IMR-90 (cell line): ENCODE data around the gene MAML2. TPM values are rescaled to one million over a fixed set of nuclear protein-coding genes. Genes with fewer than 3 reads are reported as not detected.

ENCODE experiments used
- ATAC-seq: fragments of 200-7000 bp; cut with Tn5 transposase; 2 replicates; pipeline ENCODE4 v1.9.1; 2020; ENCODE audit warnings: low read depth, mild to moderate bottlenecking, moderate library complexity
- BruUV-seq: library from RNA; stranded (reverse); fragments of 400-500 nt; replicated peaks from 2 replicates; lab custom pipeline; 2021; lab: Mats Ljungman, UMichigan
- CTCF ChIA-PET: fragments of 300-600 bp; formaldehyde crosslinking; extraction: SDS; loops from one replicate; lab custom pipeline; 2021; ENCODE audit warnings: antibody characterized with exemption; lab: Yijun Ruan, JAX
- POLR2A ChIA-PET: fragments of 300-600 bp; sonication (Branson Sonifier 250); formaldehyde crosslinking; loops from one replicate; lab custom pipeline; 2022; ENCODE audit warnings: antibody characterized with exemption; ENCODE audit not compliant: unreplicated experiment; lab: Charles Lee
- DNase-seq: peaks from one replicate; pipeline ENCODE4 v3.0.0; 2013
- H2AFZ ChIP-seq: replicated peaks from 2 replicates; pipeline ENCODE3; 2013; ENCODE audit warnings: low read length, mild to moderate bottlenecking; ENCODE audit not compliant: poor library complexity
- H2AK5ac ChIP-seq: 2 replicates; pipeline ENCODE4 v1.6.1; 2013; ENCODE audit warnings: low read depth, low read length, inconsistent platforms
- H2AK9ac ChIP-seq: replicated peaks from 2 replicates; pipeline ENCODE3; 2013; ENCODE audit warnings: mild to moderate bottlenecking, low read depth, low read length, moderate library complexity; ENCODE audit not compliant: poor library complexity
- H2BK120ac ChIP-seq: 2 replicates; pipeline ENCODE4 v1.6.1; 2013; ENCODE audit warnings: low read depth, low read length, inconsistent platforms
- H2BK15ac ChIP-seq: 3 replicates; pipeline ENCODE4 v1.6.1; 2013; ENCODE audit warnings: low read depth, low read length, inconsistent platforms
- H2BK20ac ChIP-seq: 2 replicates; pipeline ENCODE4 v1.6.1; 2013; ENCODE audit warnings: low read depth, mild to moderate bottlenecking, inconsistent platforms, low read length, moderate library complexity
- H2BK5ac ChIP-seq: 2 replicates; pipeline ENCODE4 v1.6.1; 2013; ENCODE audit warnings: mild to moderate bottlenecking, low read depth, low read length, inconsistent platforms; ENCODE audit not compliant: poor library complexity, severe bottlenecking
- H3K14ac ChIP-seq: replicated peaks from 2 replicates; pipeline ENCODE4 v1.6.1; 2013; ENCODE audit warnings: low read depth, low read length, inconsistent platforms
- H3K18ac ChIP-seq: 2 replicates; pipeline ENCODE4 v1.6.1; 2013; ENCODE audit warnings: low read depth, low read length, control low read depth
- H3K23ac ChIP-seq: 2 replicates; pipeline ENCODE4 v1.6.1; 2013; ENCODE audit warnings: low read depth, low read length, inconsistent platforms
- H3K27ac ChIP-seq: 2 replicates; pipeline ENCODE4 v1.5.1; 2013; ENCODE audit warnings: mild to moderate bottlenecking, control low read depth, low read length; ENCODE audit not compliant: insufficient read depth
- H3K27me3 ChIP-seq: 2 replicates; pipeline ENCODE4 v1.6.1; 2013; ENCODE audit warnings: low read length; ENCODE audit not compliant: control insufficient read depth, insufficient read depth
- H3K36me3 ChIP-seq: 2 replicates; pipeline ENCODE4 v1.6.1; 2013; ENCODE audit warnings: low read length, mixed read lengths; ENCODE audit not compliant: control insufficient read depth, insufficient read depth
- H3K4ac ChIP-seq: 2 replicates; pipeline ENCODE4 v1.6.1; 2013; ENCODE audit warnings: low read depth, low read length, inconsistent platforms
- H3K4me1 ChIP-seq: 2 replicates; pipeline ENCODE4 v1.6.1; 2013; ENCODE audit warnings: low read length, mixed read lengths; ENCODE audit not compliant: control insufficient read depth, insufficient read depth
- H3K4me2 ChIP-seq: 2 replicates; pipeline ENCODE4 v1.6.1; 2013; ENCODE audit warnings: low read depth, mild to moderate bottlenecking, control low read depth, low read length, moderate library complexity
- H3K4me3 ChIP-seq: 2 replicates; pipeline ENCODE4 v1.5.1; 2013; ENCODE audit warnings: low read depth, mild to moderate bottlenecking, control low read depth, low read length, moderate library complexity; ENCODE audit not compliant: insufficient read depth
- H3K56ac ChIP-seq: 2 replicates; pipeline ENCODE4 v1.6.1; 2013; ENCODE audit warnings: low read length, inconsistent platforms; ENCODE audit not compliant: insufficient read depth; ENCODE audit errors: extremely low read depth
- H3K79me1 ChIP-seq, 2 experiments: 2 replicates each; pipeline ENCODE4 v1.6.1; 2013; ENCODE audit warnings: low read length in 2 of 2, inconsistent platforms in 1 of 2, low read depth in 1 of 2
- H3K9ac ChIP-seq: 2 replicates; pipeline ENCODE4 v1.6.1; 2013; ENCODE audit warnings: low read depth, low read length, control low read depth
- H3K9me1 ChIP-seq: 2 replicates; pipeline ENCODE4 v1.6.1; 2013; ENCODE audit warnings: low read length, inconsistent platforms; ENCODE audit not compliant: insufficient read depth
- H3K9me3 ChIP-seq: 2 replicates; pipeline ENCODE4 v1.6.1; 2013; ENCODE audit warnings: low read length; ENCODE audit not compliant: control insufficient read depth, insufficient read depth
- H4K20me1 ChIP-seq: 2 replicates; pipeline ENCODE4 v1.6.1; 2013; ENCODE audit warnings: low read length, inconsistent platforms; ENCODE audit not compliant: insufficient read depth
- H4K5ac ChIP-seq: 2 replicates; pipeline ENCODE4 v1.6.1; 2013; ENCODE audit warnings: mild to moderate bottlenecking, low read depth, low read length, control low read depth
- H4K8ac ChIP-seq, 2 experiments: 2 replicates each; pipeline ENCODE4 v1.6.1; 2013; ENCODE audit warnings: low read depth in 2 of 2, low read length in 2 of 2, control low read depth in 1 of 2, inconsistent platforms in 1 of 2
- H4K91ac ChIP-seq: 2 replicates; pipeline ENCODE4 v1.6.1; 2013; ENCODE audit warnings: low read depth, low read length, inconsistent platforms; ENCODE audit not compliant: insufficient read depth
- BHLHE40 ChIP-seq: fragments of 150-350 bp; IDR thresholded peaks from 2 replicates; pipeline ENCODE4 v1.6.1; 2016; ENCODE audit warnings: mild to moderate bottlenecking, low read depth, low read length
- CEBPB ChIP-seq: IDR thresholded peaks from 2 replicates; pipeline ENCODE4 v1.6.1; 2012; ENCODE audit warnings: low read depth, low read length, improper control_type of control experiment
- CHD1 ChIP-seq: IDR thresholded peaks from 2 replicates; pipeline ENCODE4 v1.6.1; 2012; ENCODE audit warnings: low read depth, low read length, improper control_type of control experiment
- FOS ChIP-seq: fragments of 150-350 bp; IDR thresholded peaks from 2 replicates; pipeline ENCODE4 v1.6.1; 2016; ENCODE audit warnings: low read depth, low read length
- MAFK ChIP-seq: IDR thresholded peaks from 2 replicates; pipeline ENCODE4 v1.6.1; 2012; ENCODE audit warnings: low read depth, low read length, improper control_type of control experiment
- MAZ ChIP-seq: IDR thresholded peaks from 2 replicates; pipeline ENCODE4 v1.6.1; 2012; ENCODE audit warnings: low read depth, mild to moderate bottlenecking, low read length, improper control_type of control experiment, moderate library complexity, borderline replicate concordance
- MXI1 ChIP-seq: IDR thresholded peaks from 2 replicates; pipeline ENCODE4 v1.6.1; 2012; ENCODE audit warnings: low read depth, mild to moderate bottlenecking, low read length, moderate library complexity, borderline replicate concordance
- NFE2L2 ChIP-seq: fragments of 150-350 bp; IDR thresholded peaks from 2 replicates; pipeline ENCODE4 v1.6.1; 2016; ENCODE audit warnings: low read depth, mild to moderate bottlenecking, low read length
- POLR2A ChIP-seq: IDR thresholded peaks from 2 replicates; pipeline ENCODE4 v1.6.1; 2012; ENCODE audit warnings: mild to moderate bottlenecking, low read depth, low read length
- RAD21 ChIP-seq: IDR thresholded peaks from 2 replicates; pipeline ENCODE4 v1.6.1; 2012; ENCODE audit warnings: low read length, improper control_type of control experiment
- RCOR1 ChIP-seq: IDR thresholded peaks from 2 replicates; pipeline ENCODE4 v1.6.1; 2012; ENCODE audit warnings: mild to moderate bottlenecking, low read length, improper control_type of control experiment; ENCODE audit not compliant: insufficient replicate concordance
- RFX5 ChIP-seq: IDR thresholded peaks from 2 replicates; pipeline ENCODE4 v1.8.0; 2012; ENCODE audit warnings: low read depth, mild to moderate bottlenecking, low read length, moderate library complexity
- SMC3 ChIP-seq: fragments of 150-350 bp; IDR thresholded peaks from 2 replicates; pipeline ENCODE4 v1.6.1; 2016; ENCODE audit warnings: low read depth, mild to moderate bottlenecking, antibody characterized with exemption, low read length, moderate library complexity
- USF2 ChIP-seq: fragments of 150-350 bp; IDR thresholded peaks from 2 replicates; pipeline ENCODE4 v1.6.1; 2017; ENCODE audit warnings: mild to moderate bottlenecking, antibody characterized with exemption, low read length, low read depth
- WGBS, 2 experiments: methylation state at CpG; one replicate each; pipeline versions ENCODE4 v1.1.5 to v1.1.7; 2013; ENCODE audit warnings: missing lambda C conversion rate in 2 of 2; ENCODE audit not compliant: insufficient read length in 1 of 2; ENCODE audit errors: extremely low coverage in 2 of 2; 5-methylcytosine and 5-hydroxymethylcytosine counted together
- dilution Hi-C: fragments of 300-500 bp; cut with HindIII; formaldehyde crosslinking; loops from one replicate; pipeline ENCODE4 v1.14.3; 2018; ENCODE audit warnings: low sequenced_read_pairs; ENCODE audit not compliant: unreplicated experiment
- in situ Hi-C: fragments of 300-500 bp; cut with MboI; formaldehyde crosslinking; loops from 3 replicates; pipeline ENCODE4 v1.14.3; 2019; ENCODE audit warnings: low sequenced_read_pairs, inconsistent platforms, mixed read lengths
- intact Hi-C: fragments of 100-400 bp; cut with micrococcal nuclease; formaldehyde crosslinking; loops from 2 replicates; pipeline ENCODE4 v1.10.0; 2022
- polyA plus RNA-seq, 3 experiments: library from polyadenylated mRNA; depleted of rRNA; stranded (reverse); fragments of >200 nt; gene quantifications; 2 replicates each; pipeline ENCODE4 v1.2.3, GENCODE V29; 2012; ENCODE audit warnings: low replicate concordance in 1 of 3
- total RNA-seq: library from RNA; depleted of rRNA; stranded (reverse); fragments of >200 nt; gene quantifications from 2 replicates; pipeline ENCODE4 v1.2.3, GENCODE V29; 2012
- TF ChIP-seq, protein P1 (sequence below): fragments of 150-350 bp; IDR thresholded peaks from 2 replicates; pipeline ENCODE4 v1.6.1; 2016; ENCODE audit warnings: low read depth, mild to moderate bottlenecking, low read length, moderate library complexity, borderline replicate concordance
- TF ChIP-seq, protein P2 (sequence below): conservative IDR thresholded peaks from 2 replicates; pipeline ENCODE4 v1.5.1; 2012; ENCODE audit warnings: mild to moderate bottlenecking, low read depth, low read length, improper control_type of control experiment

Gene MAML2
- total and polyA plus RNA-seq, 2 of the 4 experiments (the other 2 are of a cell fraction) = 15.0 to 19.5 TPM

DNA sequence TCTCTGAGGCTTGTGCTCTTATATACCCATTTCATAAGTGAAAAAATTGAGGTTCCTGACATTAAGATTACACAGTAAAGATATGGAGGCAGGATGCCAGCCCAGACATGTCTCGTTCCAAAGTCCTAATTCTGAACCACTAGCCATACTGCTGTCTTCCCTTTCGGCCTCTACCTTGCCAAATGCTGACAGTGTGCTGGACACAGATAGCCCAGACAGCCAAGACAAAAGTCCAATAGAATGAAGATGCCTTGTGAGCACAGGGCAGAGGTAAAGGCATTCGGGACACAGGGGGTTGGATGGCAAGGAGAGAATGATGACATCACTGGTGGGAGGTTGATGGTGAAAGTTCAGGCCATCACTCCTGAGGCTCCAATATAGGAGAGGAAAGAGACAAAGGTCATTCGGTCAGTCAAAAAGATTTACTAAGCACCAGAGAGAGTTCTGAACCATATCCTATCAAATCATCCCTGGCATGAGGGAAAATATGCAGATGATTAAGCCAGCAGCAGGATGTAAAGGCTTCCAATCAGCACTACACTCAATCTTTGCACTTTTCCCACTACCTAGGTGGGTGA is 245.1 kb downstream of the MAML2 start:
- H2AFZ ChIP-seq = no peak overlapping the region
- peak overlapping the region; percentile 99 for H3K27ac ChIP-seq
- H3K79me1 ChIP-seq = peaks cover 43 to 67% of the 10 kb centered on the region in 2 experiments
- H2AK5ac ChIP-seq = peak overlapping the region; percentile 98
- dilution Hi-C loops (no loop called here), in situ Hi-C loops (no loop called here), intact Hi-C loops (no loop called here)
- H4K5ac ChIP-seq = peak overlapping the region; percentile 95
- H3K4ac ChIP-seq = peak overlapping the region; percentile 82
- H3K14ac ChIP-seq = peak overlapping the region; percentile 87
- ATAC-seq (peak; percentile 52), DNase-seq (peak; percentile 36)
- ChIA-PET POLR2A (no interaction called here), CTCF (interaction anchor here (1.6 kb wide), 1 partner anchor 13 kb away, joined by 3 read pairs; no protein-coding TSS in a partner anchor)
- peaks cover 19% of the 10 kb centered on the region for H3K9me1 ChIP-seq
- H3K27me3 ChIP-seq = no peaks in the 10 kb centered on the region
- TF ChIP-seq RAD21 (no peak), FOS (no peak), BHLHE40 (no peak), RCOR1 (no peak), RFX5 (no peak), SMC3 (no peak), MAZ (no peak), USF2 (no peak), NFE2L2 (no peak), POLR2A (no peak), MAFK (no peak), CEBPB (no peak), CHD1 (no peak), MXI1 (no peak)
- TF ChIP-seq, protein P1, sequence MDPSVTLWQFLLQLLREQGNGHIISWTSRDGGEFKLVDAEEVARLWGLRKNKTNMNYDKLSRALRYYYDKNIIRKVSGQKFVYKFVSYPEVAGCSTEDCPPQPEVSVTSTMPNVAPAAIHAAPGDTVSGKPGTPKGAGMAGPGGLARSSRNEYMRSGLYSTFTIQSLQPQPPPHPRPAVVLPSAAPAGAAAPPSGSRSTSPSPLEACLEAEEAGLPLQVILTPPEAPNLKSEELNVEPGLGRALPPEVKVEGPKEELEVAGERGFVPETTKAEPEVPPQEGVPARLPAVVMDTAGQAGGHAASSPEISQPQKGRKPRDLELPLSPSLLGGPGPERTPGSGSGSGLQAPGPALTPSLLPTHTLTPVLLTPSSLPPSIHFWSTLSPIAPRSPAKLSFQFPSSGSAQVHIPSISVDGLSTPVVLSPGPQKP = no peak
- TF ChIP-seq, protein P2, sequence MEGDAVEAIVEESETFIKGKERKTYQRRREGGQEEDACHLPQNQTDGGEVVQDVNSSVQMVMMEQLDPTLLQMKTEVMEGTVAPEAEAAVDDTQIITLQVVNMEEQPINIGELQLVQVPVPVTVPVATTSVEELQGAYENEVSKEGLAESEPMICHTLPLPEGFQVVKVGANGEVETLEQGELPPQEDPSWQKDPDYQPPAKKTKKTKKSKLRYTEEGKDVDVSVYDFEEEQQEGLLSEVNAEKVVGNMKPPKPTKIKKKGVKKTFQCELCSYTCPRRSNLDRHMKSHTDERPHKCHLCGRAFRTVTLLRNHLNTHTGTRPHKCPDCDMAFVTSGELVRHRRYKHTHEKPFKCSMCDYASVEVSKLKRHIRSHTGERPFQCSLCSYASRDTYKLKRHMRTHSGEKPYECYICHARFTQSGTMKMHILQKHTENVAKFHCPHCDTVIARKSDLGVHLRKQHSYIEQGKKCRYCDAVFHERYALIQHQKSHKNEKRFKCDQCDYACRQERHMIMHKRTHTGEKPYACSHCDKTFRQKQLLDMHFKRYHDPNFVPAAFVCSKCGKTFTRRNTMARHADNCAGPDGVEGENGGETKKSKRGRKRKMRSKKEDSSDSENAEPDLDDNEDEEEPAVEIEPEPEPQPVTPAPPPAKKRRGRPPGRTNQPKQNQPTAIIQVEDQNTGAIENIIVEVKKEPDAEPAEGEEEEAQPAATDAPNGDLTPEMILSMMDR = no peak
- no peak overlapping the region for H3K4me3 ChIP-seq
- peaks cover 3% of the 10 kb centered on the region for H3K36me3 ChIP-seq
- H2BK120ac ChIP-seq = peak overlapping the region; percentile 87
- H3K18ac ChIP-seq = peak overlapping the region; percentile 99
- no CpG with 5 or more reads among the region's 4 CpGs for whole genome bisulfite sequencing, 2 experiments
- H4K91ac ChIP-seq = peak overlapping the region; percentile 92
- peaks cover 17% of the 10 kb centered on the region for H3K4me1 ChIP-seq
- BruUV-seq = no TSS peak
- H3K9me3 ChIP-seq = no peaks in the 10 kb centered on the region
- H2BK15ac ChIP-seq = peak overlapping the region; percentile 89; the same call in 2 of the 3 replicates
- peak overlapping the region; percentile 63; the same call in 1 of the 2 replicates for H3K56ac ChIP-seq
- H3K23ac ChIP-seq = peak overlapping the region; percentile 83
- peak overlapping the region; percentile 89 for H2BK20ac ChIP-seq
- H4K20me1 ChIP-seq = no peaks in the 10 kb centered on the region; the same call in 1 of the 2 replicates
- peak overlapping the region; percentile 51 for H2AK9ac ChIP-seq
- H3K4me2 ChIP-seq = peak overlapping the region; percentile 80
- H2BK5ac ChIP-seq = peak overlapping the region; percentile 95
- peak overlapping the region; percentile 21 for H3K9ac ChIP-seq
- H4K8ac ChIP-seq = peak overlapping the region; percentile 26 to 88; a peak in 3 of 4 replicates
